GM18870 (cell line): Measurements from ENCODE around the gene PLEKHG2.

ENCODE experiments used
- ATAC-seq: cut with Tn5 transposase; IDR thresholded peaks from one replicate; pipeline ENCODE4 v1.9.1; 2021; ENCODE audit warnings: moderate library complexity; ENCODE audit not compliant: unreplicated experiment

PLEKHG2 gene

GRCh38 chr19:39415111-39416046, 2.9 kb downstream of the PLEKHG2 start:
- no peak for ATAC-seq

GRCh38 chr19:39416152-39417120, 4.0 kb downstream of the PLEKHG2 start:
- no peak for ATAC-seq

- ATAC-seq: no peak
Measured at GRCh38 chr19:39417463-39418181, 5.2 kb downstream of the PLEKHG2 start.

GRCh38 chr19:39419003-39419402, 6.5 kb downstream of the PLEKHG2 start:
- ATAC-seq: no peak

- no peak for ATAC-seq
Measured at GRCh38 chr19:39420769-39421168, 8.3 kb downstream of the PLEKHG2 start.

- ATAC-seq: no peak
Measured at GRCh38 chr19:39422020-39422419, 9.6 kb downstream of the PLEKHG2 start.

- ATAC-seq: no peak
Measured at GRCh38 chr19:39423258-39424086, 11.0 kb downstream of the PLEKHG2 start.

- no peak for ATAC-seq
Measured at GRCh38 chr19:39424934-39425333, 12.5 kb downstream of the PLEKHG2 start.

GRCh38 chr19:39425744-39426143, 13.3 kb downstream of the PLEKHG2 start:
- no peak for ATAC-seq

- no peak for ATAC-seq
Measured at GRCh38 chr19:39426170-39426569, 13.7 kb downstream of the PLEKHG2 start.

- ATAC-seq: no peak
Measured at GRCh38 chr19:39427707-39428106, 15.2 kb downstream of the PLEKHG2 start.

GRCh38 chr19:39428283-39429112, 16.0 kb downstream of the PLEKHG2 start:
- ATAC-seq: no peak

- ATAC-seq: no peak
Measured at GRCh38 chr19:39430675-39431593, 18.5 kb downstream of the PLEKHG2 start.

- no peak for ATAC-seq
Measured at GRCh38 chr19:39432677-39433025, 20.2 kb downstream of the PLEKHG2 start.

- no peak for ATAC-seq
Measured at GRCh38 chr19:39433480-39434079, 21.1 kb downstream of the PLEKHG2 start.

- ATAC-seq: no peak
Measured at GRCh38 chr19:39434123-39435076, 21.9 kb downstream of the PLEKHG2 start.
